Uterus (tissue), 2 donors: Measurements from ENCODE around the gene MYCN.

Source experiments
- CTCF ChIP-seq, 4 experiments: fragments of 200-600 bp in 2 of 4; fragments of 450-650 bp in 2 of 4; sonication (generic) in 2 of 4; IDR thresholded peaks; one replicate each; pipeline ENCODE4 v1.5.1; 2016 to 2019; ENCODE audit warnings: antibody characterized with exemption in 4 of 4, mild to moderate bottlenecking in 2 of 4, moderate library complexity in 1 of 4
- POLR2A ChIP-seq, 2 donors: fragments of 450-650 bp; IDR thresholded peaks; one replicate each; pipeline ENCODE4 v1.6.1; 2016; ENCODE audit warnings: antibody characterized with exemption in 2 of 2, mild to moderate bottlenecking in 1 of 2, moderate library complexity in 1 of 2

GRCh38 chr2:15933184-15933845 lies 7.0 kb upstream of the MYCN start:
- TF ChIP-seq CTCF (IDR thresholded peaks at IDR 0.05) (no peak), POLR2A (IDR thresholded peaks at IDR 0.05) (no peak)
